HPDE6-E6E7 (cell line): ENCODE data around the gene KPNA4.
A peak's percentile ranks its signal among the peaks of the same experiment; 100 is the strongest.
"Not testable (repeated sequence)": the region's sequence is repeated elsewhere in the genome, so short reads cannot be mapped to it uniquely, and the experiment has no call there.

Experiments
- DNase-seq: peaks from one replicate; pipeline ENCODE4 v3.0.0; 2011; ENCODE audit warnings: missing footprints; ENCODE audit errors: extremely low spot score

The KPNA4 gene

GRCh38 chr3:160565442-160566403 is at the start of gene KPNA4:
TSS of gene KPNA4 (minus strand) at chr3:160565571. CDS start at chr3:160565282, 289 bp downstream.
- peak; percentile 93 for DNase-seq

GRCh38 chr3:160613661-160614060 is 48.3 kb upstream of the KPNA4 start:
- DNase-seq = no peak

- DNase-seq = no peak
Measured at GRCh38 chr3:160612386-160613075, 47.2 kb upstream of the KPNA4 start.

DNA sequence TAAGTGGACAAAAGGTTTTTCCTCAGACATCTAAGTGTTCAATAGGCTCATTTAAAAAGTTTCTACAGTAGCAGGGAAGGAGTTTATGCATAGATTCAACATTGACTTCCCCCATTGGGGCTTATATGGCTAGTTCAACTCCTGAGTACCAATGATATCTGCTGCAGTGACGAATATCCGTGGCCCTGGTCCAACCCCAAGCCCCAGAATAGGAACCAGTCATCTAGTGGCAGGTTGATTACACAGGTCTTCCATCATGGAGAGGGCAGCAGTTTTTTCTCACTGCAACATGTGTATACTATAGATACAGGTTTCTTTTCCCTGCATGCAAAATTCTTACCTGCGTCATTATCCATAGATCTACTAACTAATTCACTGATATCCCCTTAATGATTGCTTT is 45.8 kb upstream of the KPNA4 start:
- DNase-seq = no peak

- no peak for DNase-seq
Measured at GRCh38 chr3:160608870-160609269, 43.5 kb upstream of the KPNA4 start.

- DNase-seq = no peak
Measured at GRCh38 chr3:160607826-160608225, 42.5 kb upstream of the KPNA4 start.

GRCh38 chr3:160605315-160605714 is 39.9 kb upstream of the KPNA4 start:
- no peak for DNase-seq

DNA sequence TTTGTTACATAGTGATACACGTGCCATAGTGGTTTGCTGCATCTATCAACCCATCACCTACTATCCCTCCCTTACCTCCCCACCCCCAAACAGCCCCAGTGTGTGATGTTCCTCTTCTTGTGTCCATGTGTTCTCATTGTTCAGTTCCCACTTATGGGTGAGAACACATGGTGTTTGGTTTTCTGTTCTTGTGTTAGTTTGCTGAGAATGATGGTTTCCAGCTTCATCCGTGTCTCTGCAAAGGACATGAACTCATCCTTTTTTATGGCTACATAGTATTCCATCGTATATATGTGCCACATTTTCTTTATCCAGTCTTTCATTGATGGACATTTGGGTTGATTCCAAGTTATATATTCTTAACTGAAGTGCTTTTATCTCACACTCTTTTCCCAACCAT is 38.5 kb upstream of the KPNA4 start:
- DNase-seq = not testable (repeated sequence)

- DNase-seq = no peak
Measured at GRCh38 chr3:160602259-160602658, 36.9 kb upstream of the KPNA4 start.

DNA sequence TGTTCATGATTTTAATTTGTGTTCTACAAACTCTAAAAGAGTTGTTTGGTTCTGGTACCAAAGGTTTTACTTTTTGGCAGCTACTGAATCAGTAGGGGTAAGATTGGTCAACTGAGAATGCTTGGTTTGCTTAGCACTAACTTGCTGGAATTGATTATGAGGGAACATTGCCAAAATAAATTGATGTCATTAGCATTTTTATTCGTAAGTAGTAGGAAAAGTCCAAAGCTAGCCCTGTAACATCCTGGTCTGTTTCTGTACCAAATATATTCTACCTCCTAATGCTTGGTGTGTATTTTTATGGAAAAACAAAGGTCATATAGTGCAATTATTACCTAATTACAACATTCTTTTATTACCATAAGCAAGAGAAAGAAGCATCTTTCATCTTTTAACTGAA is 35.9 kb upstream of the KPNA4 start:
- no peak for DNase-seq

- DNase-seq = no peak
Measured at GRCh38 chr3:160598865-160599264, 33.5 kb upstream of the KPNA4 start.

DNA sequence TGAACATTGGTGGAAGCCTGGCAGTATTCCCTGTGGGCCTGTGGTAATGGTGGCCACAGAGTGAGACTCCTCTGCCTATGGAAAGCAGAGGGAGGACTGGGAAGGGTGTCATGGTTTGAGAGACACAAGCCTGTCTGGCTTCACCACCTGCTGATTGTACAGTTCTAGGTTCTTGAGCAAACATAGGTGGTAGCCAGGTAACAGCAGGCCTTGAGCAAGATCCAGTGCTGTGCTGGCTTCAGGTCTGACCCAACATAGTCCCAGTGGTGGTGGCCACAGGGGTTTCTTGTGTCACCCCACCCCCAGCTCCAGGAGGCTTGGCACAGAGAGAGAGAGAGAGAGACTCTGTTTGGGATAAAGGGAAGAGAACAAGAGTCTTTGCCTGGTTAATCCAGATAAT is 22.7 kb upstream of the KPNA4 start:
- DNase-seq = no peak

GRCh38 chr3:160587105-160587504 is 21.7 kb upstream of the KPNA4 start:
- DNase-seq = no peak

- DNase-seq = no peak
Measured at GRCh38 chr3:160586679-160587078, 21.3 kb upstream of the KPNA4 start.

GRCh38 chr3:160583451-160583850 is 18.1 kb upstream of the KPNA4 start:
- DNase-seq = no peak

DNA sequence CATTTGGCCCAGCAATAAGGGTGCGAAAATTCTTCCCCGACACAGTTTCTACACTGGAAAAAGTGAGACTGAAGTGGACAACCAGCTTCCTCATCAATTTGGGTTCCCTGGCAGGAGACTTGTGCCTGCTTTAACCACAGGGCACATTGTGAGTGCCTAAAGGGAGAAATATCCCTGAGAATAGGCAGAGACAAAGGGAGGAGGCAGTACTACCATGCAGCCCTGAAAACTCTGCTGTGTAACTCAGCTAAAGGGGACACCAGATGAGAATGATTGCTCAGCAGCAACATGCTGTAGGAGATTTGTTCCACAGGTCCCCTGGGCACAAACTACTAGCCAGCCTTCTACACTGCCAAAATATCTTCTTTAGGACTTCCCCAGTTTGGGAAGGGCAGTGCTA is 15.6 kb upstream of the KPNA4 start:
- DNase-seq = no peak

- no peak for DNase-seq
Measured at GRCh38 chr3:160577556-160578195, 12.3 kb upstream of the KPNA4 start.

GRCh38 chr3:160577093-160577492 is 11.7 kb upstream of the KPNA4 start:
- no peak for DNase-seq

- DNase-seq = no peak
Measured at GRCh38 chr3:160576621-160577020, 11.2 kb upstream of the KPNA4 start.

GRCh38 chr3:160575589-160575988 is 10.2 kb upstream of the KPNA4 start:
- DNase-seq = no peak

GRCh38 chr3:160574636-160575035 is 9.3 kb upstream of the KPNA4 start:
- DNase-seq = no peak

GRCh38 chr3:160573955-160574525 is 8.7 kb upstream of the KPNA4 start:
- not testable (repeated sequence) for DNase-seq
